ENCODE measurements around the gene SNCB.

GRCh38 chr5:176644878-176645670, 14.7 kb upstream of the SNCB start:
- TF ChIP-seq, protein P1, sequence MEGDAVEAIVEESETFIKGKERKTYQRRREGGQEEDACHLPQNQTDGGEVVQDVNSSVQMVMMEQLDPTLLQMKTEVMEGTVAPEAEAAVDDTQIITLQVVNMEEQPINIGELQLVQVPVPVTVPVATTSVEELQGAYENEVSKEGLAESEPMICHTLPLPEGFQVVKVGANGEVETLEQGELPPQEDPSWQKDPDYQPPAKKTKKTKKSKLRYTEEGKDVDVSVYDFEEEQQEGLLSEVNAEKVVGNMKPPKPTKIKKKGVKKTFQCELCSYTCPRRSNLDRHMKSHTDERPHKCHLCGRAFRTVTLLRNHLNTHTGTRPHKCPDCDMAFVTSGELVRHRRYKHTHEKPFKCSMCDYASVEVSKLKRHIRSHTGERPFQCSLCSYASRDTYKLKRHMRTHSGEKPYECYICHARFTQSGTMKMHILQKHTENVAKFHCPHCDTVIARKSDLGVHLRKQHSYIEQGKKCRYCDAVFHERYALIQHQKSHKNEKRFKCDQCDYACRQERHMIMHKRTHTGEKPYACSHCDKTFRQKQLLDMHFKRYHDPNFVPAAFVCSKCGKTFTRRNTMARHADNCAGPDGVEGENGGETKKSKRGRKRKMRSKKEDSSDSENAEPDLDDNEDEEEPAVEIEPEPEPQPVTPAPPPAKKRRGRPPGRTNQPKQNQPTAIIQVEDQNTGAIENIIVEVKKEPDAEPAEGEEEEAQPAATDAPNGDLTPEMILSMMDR (IDR thresholded peaks at IDR 0.05; ENCODE audit: low read length) = no peak
- no peak for TF ChIP-seq EZH2phosphoT487 (IDR thresholded peaks at IDR 0.05; ENCODE audit: low read length)

Data from MM.1S (cell line).